H9 (cell line): ENCODE data around the gene GTF2IRD2. TPM values are rescaled to one million over a fixed set of nuclear protein-coding genes. Genes with fewer than 3 reads are reported as not detected.
"Not testable (repeated sequence)": the region's sequence is repeated elsewhere in the genome, so short reads cannot be mapped to it uniquely, and the experiment has no call there.

ENCODE experiments used
- DNase-seq: peaks from one replicate; pipeline ENCODE4 v3.0.0-alpha.2; 2017
- H2AFZ ChIP-seq: one replicate; pipeline ENCODE4 v1.6.1; 2013; ENCODE audit warnings: mild to moderate bottlenecking, low read length, control low read depth, moderate library complexity
- H2AK5ac ChIP-seq: 2 replicates; pipeline ENCODE4 v1.6.1; 2013; ENCODE audit warnings: low read length, control low read depth, mixed read lengths; ENCODE audit not compliant: insufficient read length
- H2BK120ac ChIP-seq: one replicate; pipeline ENCODE4 v1.6.1; 2013; ENCODE audit warnings: low read depth, mild to moderate bottlenecking, low read length, control low read depth, inconsistent platforms; ENCODE audit not compliant: poor library complexity, severe bottlenecking
- H2BK12ac ChIP-seq: 2 replicates; pipeline ENCODE4 v1.6.1; 2013; ENCODE audit warnings: low read length, control low read depth, mixed read lengths, low read depth; ENCODE audit not compliant: insufficient read length
- H2BK15ac ChIP-seq: 2 replicates; pipeline ENCODE4 v1.6.1; 2013; ENCODE audit warnings: low read depth, low read length, control low read depth
- H2BK20ac ChIP-seq: one replicate; pipeline ENCODE4 v1.6.1; 2013; ENCODE audit warnings: low read depth, mild to moderate bottlenecking, low read length, control low read depth, inconsistent platforms; ENCODE audit not compliant: poor library complexity, severe bottlenecking
- H2BK5ac ChIP-seq: 2 replicates; pipeline ENCODE4 v1.6.1; 2013; ENCODE audit warnings: low read length, control low read depth, mixed read lengths; ENCODE audit not compliant: insufficient read length
- H3K14ac ChIP-seq: 2 replicates; pipeline ENCODE4 v1.6.1; 2013; ENCODE audit warnings: low read length, control low read depth; ENCODE audit not compliant: insufficient read depth
- H3K18ac ChIP-seq: 2 replicates; pipeline ENCODE4 v1.6.1; 2013; ENCODE audit warnings: low read depth, mild to moderate bottlenecking, mixed read lengths, low read length, control low read depth; ENCODE audit not compliant: insufficient read length
- H3K23ac ChIP-seq: 2 replicates; pipeline ENCODE4 v1.6.1; 2013; ENCODE audit warnings: low read length, control low read depth, mixed read lengths, low read depth; ENCODE audit not compliant: insufficient read length
- H3K23me2 ChIP-seq: 2 replicates; pipeline ENCODE4 v1.6.1; 2013; ENCODE audit warnings: low read depth, mild to moderate bottlenecking, mixed read lengths, low read length, control low read depth; ENCODE audit not compliant: insufficient read length, poor library complexity, severe bottlenecking
- H3K27ac ChIP-seq: 2 replicates; pipeline ENCODE4 v1.5.1; 2013; ENCODE audit warnings: low read length, control low read depth, mixed read lengths, low read depth; ENCODE audit not compliant: insufficient read length
- H3K27me3 ChIP-seq: 2 replicates; pipeline ENCODE4 v1.6.1; 2013; ENCODE audit warnings: low read length, control low read depth, inconsistent platforms; ENCODE audit not compliant: insufficient read depth
- H3K4ac ChIP-seq: 2 replicates; pipeline ENCODE4 v1.6.1; 2013; ENCODE audit warnings: low read depth, mild to moderate bottlenecking, control low read depth, inconsistent platforms, low read length, moderate library complexity
- H3K4me1 ChIP-seq: 2 replicates; pipeline ENCODE4 v1.6.1; 2013; ENCODE audit warnings: low read length, control low read depth, inconsistent platforms; ENCODE audit not compliant: insufficient read depth
- H3K4me2 ChIP-seq: 2 replicates; pipeline ENCODE4 v1.6.1; 2013; ENCODE audit warnings: low read length, control low read depth, mixed read lengths; ENCODE audit not compliant: insufficient read length, insufficient read depth
- H3K56ac ChIP-seq: 2 replicates; pipeline ENCODE4 v1.6.1; 2013; ENCODE audit warnings: low read depth, mild to moderate bottlenecking, mixed read lengths, low read length, control low read depth; ENCODE audit not compliant: insufficient read length
- H3K79me1 ChIP-seq: 2 replicates; pipeline ENCODE4 v1.6.1; 2013; ENCODE audit warnings: low read depth, mild to moderate bottlenecking, moderate library complexity, low read length, control low read depth, inconsistent platforms; ENCODE audit not compliant: insufficient read depth, poor library complexity, severe bottlenecking
- H3K79me2 ChIP-seq: 2 replicates; pipeline ENCODE4 v1.6.1; 2013; ENCODE audit warnings: low read length, control low read depth, inconsistent platforms; ENCODE audit not compliant: insufficient read depth
- H3K9ac ChIP-seq: 2 replicates; pipeline ENCODE4 v1.6.1; 2013; ENCODE audit warnings: low read length, control low read depth, mixed read lengths; ENCODE audit not compliant: insufficient read length; ENCODE audit errors: extremely low read depth
- H3K9me3 ChIP-seq: one replicate; pipeline ENCODE4 v1.6.1; 2013; ENCODE audit warnings: low read depth, low read length, inconsistent platforms; ENCODE audit not compliant: control insufficient read depth
- H3T11ph ChIP-seq: one replicate; pipeline ENCODE4 v1.6.1; 2013; ENCODE audit warnings: mild to moderate bottlenecking, low read length, control low read depth, inconsistent platforms
- H4K20me1 ChIP-seq: one replicate; pipeline ENCODE4 v1.6.1; 2013; ENCODE audit not compliant: control insufficient read depth, insufficient read length, insufficient read depth
- H4K5ac ChIP-seq: 2 replicates; pipeline ENCODE4 v1.6.1; 2013; ENCODE audit warnings: low read depth, mild to moderate bottlenecking, mixed read lengths, low read length, control low read depth; ENCODE audit not compliant: insufficient read length
- H4K8ac ChIP-seq: replicated peaks from 2 replicates; pipeline ENCODE4 v1.6.1; 2013; ENCODE audit warnings: low read length, control low read depth, mixed read lengths, low read depth; ENCODE audit not compliant: insufficient read length
- H4K91ac ChIP-seq: 2 replicates; pipeline ENCODE4 v1.6.1; 2013; ENCODE audit warnings: low read depth, mild to moderate bottlenecking, moderate library complexity, mixed read lengths, low read length, control low read depth; ENCODE audit not compliant: insufficient read length
- H3K27ac Mint-ChIP-seq, 3 experiments: 2 replicates in 2 of 3; 3 replicates in 1 of 3; pipeline ENCODE4 v1.8.0; 2020 to 2021; ENCODE audit warnings: mixed read lengths in 3 of 3, mild to moderate bottlenecking in 1 of 3, moderate library complexity in 1 of 3
- H3K27me3 Mint-ChIP-seq: 2 replicates; pipeline ENCODE4 v1.8.0; 2021; ENCODE audit warnings: low read depth, mild to moderate bottlenecking, moderate library complexity, mixed read lengths
- H3K36me3 Mint-ChIP-seq, 3 experiments: 2 replicates in 2 of 3; 3 replicates in 1 of 3; pipeline ENCODE4 v1.8.0; 2020 to 2021; ENCODE audit warnings: low read depth in 3 of 3, mixed read lengths in 3 of 3; ENCODE audit not compliant: insufficient read depth in 1 of 3
- H3K4me1 Mint-ChIP-seq, 2 experiments: 2 replicates each; pipeline ENCODE4 v1.8.0; 2020; ENCODE audit warnings: mixed read lengths in 2 of 2
- H3K4me3 Mint-ChIP-seq, 2 experiments: 2 replicates in 1 of 2; 3 replicates in 1 of 2; pipeline ENCODE4 v1.8.0; 2020 to 2021; ENCODE audit warnings: mild to moderate bottlenecking in 2 of 2, mixed read lengths in 2 of 2, moderate library complexity in 1 of 2
- H3K9me3 Mint-ChIP-seq, 2 experiments: 2 replicates in 1 of 2; 3 replicates in 1 of 2; pipeline ENCODE4 v1.8.0; 2020; ENCODE audit warnings: mild to moderate bottlenecking in 2 of 2, mixed read lengths in 2 of 2, moderate library complexity in 1 of 2
- WGBS: extraction: QIAGEN DNeasy Blood & Tissue Kit; methylation state at CpG from one replicate; pipeline ENCODE4 v1.1.7; 2013; ENCODE audit warnings: missing lambda C conversion rate, low lambda C conversion rate, mixed read lengths; ENCODE audit not compliant: insufficient read length; ENCODE audit errors: extremely low coverage; 5-methylcytosine and 5-hydroxymethylcytosine counted together
- total RNA-seq: library from RNA; stranded (reverse); gene quantifications from 2 replicates; pipeline ENCODE4 v1.2.1, GENCODE V29; 2021

GTF2IRD2 gene
- total RNA-seq, 1 experiment from 2014 or later, result 9.1 TPM

GRCh38 chr7:74882110-74882509 lies 30.7 kb upstream of the GTF2IRD2 start:
- not testable (repeated sequence) for H3K27me3 ChIP-seq, H2AFZ ChIP-seq, H3K23ac ChIP-seq, H3T11ph ChIP-seq, H3K79me1 ChIP-seq, H3K9me3 Mint-ChIP-seq, H3K4me1 Mint-ChIP-seq, H3K4me3 Mint-ChIP-seq, H2BK15ac ChIP-seq, DNase-seq, H3K27ac ChIP-seq, H3K14ac ChIP-seq, H4K91ac ChIP-seq, H2BK12ac ChIP-seq, H4K8ac ChIP-seq, H2AK5ac ChIP-seq, H3K18ac ChIP-seq, H3K4ac ChIP-seq, H3K27me3 Mint-ChIP-seq, H3K4me1 ChIP-seq, H4K20me1 ChIP-seq, H3K56ac ChIP-seq, H3K9me3 ChIP-seq, H2BK20ac ChIP-seq, H2BK5ac ChIP-seq, H3K9ac ChIP-seq, H3K79me2 ChIP-seq, H3K23me2 ChIP-seq, H3K4me2 ChIP-seq, H4K5ac ChIP-seq, H2BK120ac ChIP-seq
- H3K27ac Mint-ChIP-seq, result peak overlapping the region in 2 of 3 experiments; percentile 3 to 88; a peak in 1 of 7 replicates
- 100% methylated on average over 1 of the region's 9 CpGs for WGBS
- H3K36me3 Mint-ChIP-seq, result peaks cover 8 to 17% (median 15%) of the 10 kb centered on the region in 3 experiments; a peak in 6 of 7 replicates

DNA sequence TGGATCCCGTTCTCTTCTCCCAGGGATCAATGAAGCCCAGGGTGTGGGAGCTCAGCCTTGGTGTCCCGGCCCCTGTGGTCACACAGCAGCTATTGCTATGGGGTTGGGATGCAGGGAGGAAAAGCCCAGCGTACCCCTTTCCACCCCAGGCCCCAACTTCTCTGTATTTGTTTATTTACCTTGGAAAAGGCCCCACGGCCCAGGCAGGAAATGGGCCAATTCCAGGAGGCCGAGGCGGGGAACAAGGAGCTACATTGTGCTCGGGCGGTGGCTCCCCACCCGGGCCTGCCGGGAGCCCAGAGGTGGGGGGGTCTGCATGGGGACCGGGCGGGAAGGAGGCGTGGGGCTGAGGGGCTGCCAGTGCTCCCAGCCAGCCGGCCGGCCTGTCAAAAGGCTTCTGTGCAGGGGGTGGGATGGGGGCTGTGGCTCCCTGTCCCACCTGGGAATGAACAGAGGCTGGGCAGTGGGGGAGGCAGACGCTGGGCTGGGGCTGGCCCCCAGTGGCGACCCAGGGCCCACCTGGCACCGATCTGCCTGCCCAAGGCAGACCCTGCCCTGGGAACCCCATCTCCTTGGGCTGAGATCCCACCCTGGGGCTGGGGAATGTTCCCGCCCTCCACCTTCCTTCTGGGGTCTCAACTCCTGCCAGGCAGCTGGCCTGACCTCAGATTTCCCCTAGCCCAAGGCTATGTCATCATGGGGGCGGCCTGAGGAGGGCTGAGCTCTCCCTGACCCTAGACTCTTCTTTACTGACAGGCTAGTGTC lies 23.5 kb upstream of the GTF2IRD2 start:
- H4K20me1 ChIP-seq, H3K18ac ChIP-seq, H3K79me1 ChIP-seq, H4K5ac ChIP-seq, H3K36me3 Mint-ChIP-seq, H2BK20ac ChIP-seq, H2BK12ac ChIP-seq, H3K23ac ChIP-seq, H2BK5ac ChIP-seq, H3K27ac ChIP-seq, H3K14ac ChIP-seq, H2BK120ac ChIP-seq, H2AFZ ChIP-seq, H4K91ac ChIP-seq, H3K4me1 ChIP-seq, H3K4me2 ChIP-seq, H3K23me2 ChIP-seq, H3K9me3 Mint-ChIP-seq, H2BK15ac ChIP-seq, H2AK5ac ChIP-seq, H3K27me3 ChIP-seq, H3K9ac ChIP-seq, H3K4ac ChIP-seq, H3T11ph ChIP-seq, H3K4me1 Mint-ChIP-seq, H3K9me3 ChIP-seq, H3K4me3 Mint-ChIP-seq, H4K8ac ChIP-seq, H3K79me2 ChIP-seq, H3K27me3 Mint-ChIP-seq, H3K56ac ChIP-seq: not testable (repeated sequence)
- peak; percentile 22 for DNase-seq
- WGBS, result no CpG with 5 or more reads among the region's 20 CpGs
- peak overlapping the region in 1 of 3 experiments; percentile 81; a peak in 3 of 7 replicates for H3K27ac Mint-ChIP-seq
